H9 (cell line): ENCODE data around the gene KLHL22. TPM values are rescaled to one million over a fixed set of nuclear protein-coding genes. Genes with fewer than 3 reads are reported as not detected.

Source experiments
- DNase-seq: peaks from one replicate; pipeline ENCODE4 v3.0.0-alpha.2; 2017
- H2AFZ ChIP-seq: one replicate; pipeline ENCODE4 v1.6.1; 2013; ENCODE audit warnings: mild to moderate bottlenecking, low read length, control low read depth, moderate library complexity
- H2AK5ac ChIP-seq: 2 replicates; pipeline ENCODE4 v1.6.1; 2013; ENCODE audit warnings: low read length, control low read depth, mixed read lengths; ENCODE audit not compliant: insufficient read length
- H2BK120ac ChIP-seq: one replicate; pipeline ENCODE4 v1.6.1; 2013; ENCODE audit warnings: low read depth, mild to moderate bottlenecking, low read length, control low read depth, inconsistent platforms; ENCODE audit not compliant: poor library complexity, severe bottlenecking
- H2BK12ac ChIP-seq: 2 replicates; pipeline ENCODE4 v1.6.1; 2013; ENCODE audit warnings: low read length, control low read depth, mixed read lengths, low read depth; ENCODE audit not compliant: insufficient read length
- H2BK15ac ChIP-seq: 2 replicates; pipeline ENCODE4 v1.6.1; 2013; ENCODE audit warnings: low read depth, low read length, control low read depth
- H2BK20ac ChIP-seq: one replicate; pipeline ENCODE4 v1.6.1; 2013; ENCODE audit warnings: low read depth, mild to moderate bottlenecking, low read length, control low read depth, inconsistent platforms; ENCODE audit not compliant: poor library complexity, severe bottlenecking
- H2BK5ac ChIP-seq: 2 replicates; pipeline ENCODE4 v1.6.1; 2013; ENCODE audit warnings: low read length, control low read depth, mixed read lengths; ENCODE audit not compliant: insufficient read length
- H3K14ac ChIP-seq: 2 replicates; pipeline ENCODE4 v1.6.1; 2013; ENCODE audit warnings: low read length, control low read depth; ENCODE audit not compliant: insufficient read depth
- H3K18ac ChIP-seq: 2 replicates; pipeline ENCODE4 v1.6.1; 2013; ENCODE audit warnings: low read depth, mild to moderate bottlenecking, mixed read lengths, low read length, control low read depth; ENCODE audit not compliant: insufficient read length
- H3K23ac ChIP-seq: 2 replicates; pipeline ENCODE4 v1.6.1; 2013; ENCODE audit warnings: low read length, control low read depth, mixed read lengths, low read depth; ENCODE audit not compliant: insufficient read length
- H3K23me2 ChIP-seq: 2 replicates; pipeline ENCODE4 v1.6.1; 2013; ENCODE audit warnings: low read depth, mild to moderate bottlenecking, mixed read lengths, low read length, control low read depth; ENCODE audit not compliant: insufficient read length, poor library complexity, severe bottlenecking
- H3K27ac ChIP-seq: 2 replicates; pipeline ENCODE4 v1.5.1; 2013; ENCODE audit warnings: low read length, control low read depth, mixed read lengths, low read depth; ENCODE audit not compliant: insufficient read length
- H3K27me3 ChIP-seq: 2 replicates; pipeline ENCODE4 v1.6.1; 2013; ENCODE audit warnings: low read length, control low read depth, inconsistent platforms; ENCODE audit not compliant: insufficient read depth
- H3K4ac ChIP-seq: 2 replicates; pipeline ENCODE4 v1.6.1; 2013; ENCODE audit warnings: low read depth, mild to moderate bottlenecking, control low read depth, inconsistent platforms, low read length, moderate library complexity
- H3K4me1 ChIP-seq: 2 replicates; pipeline ENCODE4 v1.6.1; 2013; ENCODE audit warnings: low read length, control low read depth, inconsistent platforms; ENCODE audit not compliant: insufficient read depth
- H3K4me2 ChIP-seq: 2 replicates; pipeline ENCODE4 v1.6.1; 2013; ENCODE audit warnings: low read length, control low read depth, mixed read lengths; ENCODE audit not compliant: insufficient read length, insufficient read depth
- H3K56ac ChIP-seq: 2 replicates; pipeline ENCODE4 v1.6.1; 2013; ENCODE audit warnings: low read depth, mild to moderate bottlenecking, mixed read lengths, low read length, control low read depth; ENCODE audit not compliant: insufficient read length
- H3K79me1 ChIP-seq: 2 replicates; pipeline ENCODE4 v1.6.1; 2013; ENCODE audit warnings: low read depth, mild to moderate bottlenecking, moderate library complexity, low read length, control low read depth, inconsistent platforms; ENCODE audit not compliant: insufficient read depth, poor library complexity, severe bottlenecking
- H3K79me2 ChIP-seq: 2 replicates; pipeline ENCODE4 v1.6.1; 2013; ENCODE audit warnings: low read length, control low read depth, inconsistent platforms; ENCODE audit not compliant: insufficient read depth
- H3K9ac ChIP-seq: 2 replicates; pipeline ENCODE4 v1.6.1; 2013; ENCODE audit warnings: low read length, control low read depth, mixed read lengths; ENCODE audit not compliant: insufficient read length; ENCODE audit errors: extremely low read depth
- H3K9me3 ChIP-seq: one replicate; pipeline ENCODE4 v1.6.1; 2013; ENCODE audit warnings: low read depth, low read length, inconsistent platforms; ENCODE audit not compliant: control insufficient read depth
- H3T11ph ChIP-seq: one replicate; pipeline ENCODE4 v1.6.1; 2013; ENCODE audit warnings: mild to moderate bottlenecking, low read length, control low read depth, inconsistent platforms
- H4K20me1 ChIP-seq: one replicate; pipeline ENCODE4 v1.6.1; 2013; ENCODE audit not compliant: control insufficient read depth, insufficient read length, insufficient read depth
- H4K5ac ChIP-seq: 2 replicates; pipeline ENCODE4 v1.6.1; 2013; ENCODE audit warnings: low read depth, mild to moderate bottlenecking, mixed read lengths, low read length, control low read depth; ENCODE audit not compliant: insufficient read length
- H4K8ac ChIP-seq: replicated peaks from 2 replicates; pipeline ENCODE4 v1.6.1; 2013; ENCODE audit warnings: low read length, control low read depth, mixed read lengths, low read depth; ENCODE audit not compliant: insufficient read length
- H4K91ac ChIP-seq: 2 replicates; pipeline ENCODE4 v1.6.1; 2013; ENCODE audit warnings: low read depth, mild to moderate bottlenecking, moderate library complexity, mixed read lengths, low read length, control low read depth; ENCODE audit not compliant: insufficient read length
- H3K27ac Mint-ChIP-seq, 3 experiments: 2 replicates in 2 of 3; 3 replicates in 1 of 3; pipeline ENCODE4 v1.8.0; 2020 to 2021; ENCODE audit warnings: mixed read lengths in 3 of 3, mild to moderate bottlenecking in 1 of 3, moderate library complexity in 1 of 3
- H3K27me3 Mint-ChIP-seq: 2 replicates; pipeline ENCODE4 v1.8.0; 2021; ENCODE audit warnings: low read depth, mild to moderate bottlenecking, moderate library complexity, mixed read lengths
- H3K36me3 Mint-ChIP-seq, 3 experiments: 2 replicates in 2 of 3; 3 replicates in 1 of 3; pipeline ENCODE4 v1.8.0; 2020 to 2021; ENCODE audit warnings: low read depth in 3 of 3, mixed read lengths in 3 of 3; ENCODE audit not compliant: insufficient read depth in 1 of 3
- H3K4me1 Mint-ChIP-seq, 2 experiments: 2 replicates each; pipeline ENCODE4 v1.8.0; 2020; ENCODE audit warnings: mixed read lengths in 2 of 2
- H3K4me3 Mint-ChIP-seq, 2 experiments: 2 replicates in 1 of 2; 3 replicates in 1 of 2; pipeline ENCODE4 v1.8.0; 2020 to 2021; ENCODE audit warnings: mild to moderate bottlenecking in 2 of 2, mixed read lengths in 2 of 2, moderate library complexity in 1 of 2
- H3K9me3 Mint-ChIP-seq, 2 experiments: 2 replicates in 1 of 2; 3 replicates in 1 of 2; pipeline ENCODE4 v1.8.0; 2020; ENCODE audit warnings: mild to moderate bottlenecking in 2 of 2, mixed read lengths in 2 of 2, moderate library complexity in 1 of 2
- WGBS: extraction: QIAGEN DNeasy Blood & Tissue Kit; methylation state at CpG from one replicate; pipeline ENCODE4 v1.1.7; 2013; ENCODE audit warnings: missing lambda C conversion rate, low lambda C conversion rate, mixed read lengths; ENCODE audit not compliant: insufficient read length; ENCODE audit errors: extremely low coverage; 5-methylcytosine and 5-hydroxymethylcytosine counted together
- total RNA-seq: library from RNA; stranded (reverse); gene quantifications from 2 replicates; pipeline ENCODE4 v1.2.1, GENCODE V29; 2021
- TF ChIP-seq, protein P1 (sequence below): fragments of 200-600 bp; sonication (generic); conservative IDR thresholded peaks from 3 replicates; pipeline ENCODE4 v1.8.0; 2021; ENCODE audit warnings: antibody characterized with exemption, mild to moderate bottlenecking

The KLHL22 gene
- total RNA-seq, 1 experiment from 2014 or later: 11.9 TPM

DNA sequence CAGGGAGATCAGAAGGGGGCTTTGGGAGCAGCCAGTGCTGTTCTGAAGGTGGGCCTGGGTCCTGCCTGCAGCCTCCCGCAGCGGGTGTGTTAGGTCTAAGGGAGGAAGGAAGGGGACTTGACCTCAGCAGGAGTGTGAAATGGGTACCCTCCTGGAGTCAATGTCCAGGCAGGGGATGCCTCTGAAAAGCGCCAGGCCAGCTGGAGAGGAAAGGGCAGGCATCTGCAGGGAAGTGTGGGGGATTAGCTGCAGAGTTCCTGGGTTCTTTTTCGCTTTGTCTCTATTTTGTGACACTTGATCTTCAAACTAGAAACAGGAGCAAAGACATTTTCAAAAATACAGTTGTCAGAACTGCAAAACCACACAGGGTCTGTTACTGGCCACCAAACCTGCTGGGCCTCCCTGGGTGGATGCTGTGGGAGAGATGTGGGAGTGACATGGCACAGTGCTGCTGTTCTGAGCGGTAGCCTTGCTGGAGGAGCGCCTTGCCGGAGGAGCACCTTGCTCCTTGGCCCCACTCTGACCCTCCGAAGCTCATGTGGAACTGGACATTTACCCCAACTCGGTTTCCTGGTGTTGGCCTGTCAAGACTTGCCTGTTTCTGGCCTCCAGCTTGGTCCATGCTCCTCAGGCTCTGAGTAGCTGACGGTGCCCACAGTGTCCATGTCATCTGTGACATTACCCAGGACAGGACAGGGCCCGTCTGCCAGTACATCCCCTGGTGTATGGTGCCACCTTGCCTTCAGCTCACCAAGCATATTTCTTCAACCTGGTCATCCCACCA is 37.7 kb upstream of the KLHL22 start:
- peaks cover 5 to 24% (median 21%) of the 10 kb centered on the region in 3 experiments; a peak in 6 of 7 replicates for H3K36me3 Mint-ChIP-seq
- no peaks in the 10 kb centered on the region; the same call in 1 of the 2 replicates for H3K79me2 ChIP-seq
- no peak overlapping the region for H2BK120ac ChIP-seq
- H3K4ac ChIP-seq: no peak overlapping the region
- no peaks in the 10 kb centered on the region for H3K9me3 ChIP-seq
- H2AFZ ChIP-seq: no peak overlapping the region
- H4K91ac ChIP-seq: no peak overlapping the region
- no peak overlapping the region for H3K9ac ChIP-seq
- no peak overlapping the region for H3K14ac ChIP-seq
- H2BK5ac ChIP-seq: no peak overlapping the region
- no peak overlapping the region for H3K4me3 Mint-ChIP-seq
- peaks cover 24 to 28% of the 10 kb centered on the region in 2 experiments for H3K4me1 Mint-ChIP-seq
- no peak overlapping the region for H4K5ac ChIP-seq
- no peak overlapping the region for H3K18ac ChIP-seq
- no peaks in the 10 kb centered on the region for H3K23me2 ChIP-seq
- no peaks in the 10 kb centered on the region for H3K27me3 ChIP-seq
- no peak overlapping the region for H3T11ph ChIP-seq
- H2AK5ac ChIP-seq: no peak overlapping the region
- H2BK12ac ChIP-seq: no peak overlapping the region
- no peaks in the 10 kb centered on the region; a peak in 1 of 5 replicates for H3K9me3 Mint-ChIP-seq
- H3K4me2 ChIP-seq: no peak overlapping the region
- peaks cover 10% of the 10 kb centered on the region for H3K79me1 ChIP-seq
- H3K56ac ChIP-seq: no peak overlapping the region
- peak overlapping the region; percentile 31 to 90 (median 69); a peak in 4 of 7 replicates for H3K27ac Mint-ChIP-seq
- H4K8ac ChIP-seq: no peak overlapping the region
- H2BK15ac ChIP-seq: no peak overlapping the region
- no peaks in the 10 kb centered on the region for H3K27me3 Mint-ChIP-seq
- no peak overlapping the region for H3K23ac ChIP-seq
- no peak overlapping the region for H3K27ac ChIP-seq
- TF ChIP-seq, protein P1, sequence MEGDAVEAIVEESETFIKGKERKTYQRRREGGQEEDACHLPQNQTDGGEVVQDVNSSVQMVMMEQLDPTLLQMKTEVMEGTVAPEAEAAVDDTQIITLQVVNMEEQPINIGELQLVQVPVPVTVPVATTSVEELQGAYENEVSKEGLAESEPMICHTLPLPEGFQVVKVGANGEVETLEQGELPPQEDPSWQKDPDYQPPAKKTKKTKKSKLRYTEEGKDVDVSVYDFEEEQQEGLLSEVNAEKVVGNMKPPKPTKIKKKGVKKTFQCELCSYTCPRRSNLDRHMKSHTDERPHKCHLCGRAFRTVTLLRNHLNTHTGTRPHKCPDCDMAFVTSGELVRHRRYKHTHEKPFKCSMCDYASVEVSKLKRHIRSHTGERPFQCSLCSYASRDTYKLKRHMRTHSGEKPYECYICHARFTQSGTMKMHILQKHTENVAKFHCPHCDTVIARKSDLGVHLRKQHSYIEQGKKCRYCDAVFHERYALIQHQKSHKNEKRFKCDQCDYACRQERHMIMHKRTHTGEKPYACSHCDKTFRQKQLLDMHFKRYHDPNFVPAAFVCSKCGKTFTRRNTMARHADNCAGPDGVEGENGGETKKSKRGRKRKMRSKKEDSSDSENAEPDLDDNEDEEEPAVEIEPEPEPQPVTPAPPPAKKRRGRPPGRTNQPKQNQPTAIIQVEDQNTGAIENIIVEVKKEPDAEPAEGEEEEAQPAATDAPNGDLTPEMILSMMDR: no peak
- H4K20me1 ChIP-seq: no peaks in the 10 kb centered on the region
- H2BK20ac ChIP-seq: no peak overlapping the region
- DNase-seq: no peak
- no CpG with 5 or more reads among the region's 11 CpGs for WGBS
- H3K4me1 ChIP-seq: no peaks in the 10 kb centered on the region; the same call in 1 of the 2 replicates
